Measurements from ENCODE around the gene MYLK3. TPM values are rescaled to one million over a fixed set of nuclear protein-coding genes. Genes with fewer than 3 reads are reported as not detected.

The MYLK3 gene
- total RNA-seq (under 1 TPM in 3 of 4 donors, not detected in 1; under 0.01 to 0.16 (median 0.14) TPM), polyA plus RNA-seq (under 1 TPM; under 0.01 to 0.07 (median under 0.01) TPM)

DNA sequence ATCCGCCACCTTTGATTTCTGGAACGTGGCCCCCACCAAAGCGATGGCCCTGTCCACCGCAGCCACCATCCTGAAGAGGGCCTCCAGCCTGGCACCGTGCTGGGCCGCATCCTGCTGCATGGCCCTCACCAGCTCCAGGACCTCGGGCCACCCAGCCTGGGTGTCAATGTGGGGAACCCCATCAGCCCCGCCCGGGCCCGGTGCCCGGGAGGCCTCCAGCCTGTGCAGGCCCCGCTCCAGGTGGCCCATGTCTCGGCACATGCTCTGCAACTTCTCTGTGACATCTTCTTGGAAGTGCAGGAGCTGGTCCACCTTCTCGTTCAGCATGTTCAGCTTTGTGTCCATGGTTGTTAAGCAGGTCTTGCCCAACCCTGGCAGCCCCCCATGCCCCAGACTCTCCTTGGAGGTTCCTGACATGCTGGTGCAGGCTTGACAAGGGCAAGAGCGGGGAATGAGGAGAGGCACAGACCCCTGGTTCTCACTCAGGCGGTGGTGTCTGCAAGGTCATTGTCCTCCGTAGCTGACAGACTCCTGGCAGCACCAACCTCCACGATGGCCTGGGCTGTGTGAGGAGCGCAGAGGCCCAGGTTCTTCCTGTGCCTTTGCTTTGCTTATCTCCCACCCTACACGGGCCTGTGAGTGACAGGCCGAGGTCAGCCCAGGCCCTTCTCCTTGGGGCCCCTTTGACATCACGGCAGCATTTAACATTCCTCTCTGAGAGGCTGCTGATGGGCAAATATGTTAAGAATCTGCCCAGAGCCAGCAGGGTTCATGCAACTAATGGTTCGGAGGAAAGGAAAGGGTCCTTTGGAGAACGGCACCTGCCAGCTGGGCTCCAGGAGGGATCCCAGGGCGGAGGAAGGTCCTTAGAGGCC is at the start of gene MYLK3:
Gene MYLK3, minus strand, starts transcription at position 568 of the 875 bp plus-strand sequence. Its CDS starts 151 bp downstream, at position 417.
- no peaks in the 10 kb centered on the region for H3K9me3 ChIP-seq

DNA sequence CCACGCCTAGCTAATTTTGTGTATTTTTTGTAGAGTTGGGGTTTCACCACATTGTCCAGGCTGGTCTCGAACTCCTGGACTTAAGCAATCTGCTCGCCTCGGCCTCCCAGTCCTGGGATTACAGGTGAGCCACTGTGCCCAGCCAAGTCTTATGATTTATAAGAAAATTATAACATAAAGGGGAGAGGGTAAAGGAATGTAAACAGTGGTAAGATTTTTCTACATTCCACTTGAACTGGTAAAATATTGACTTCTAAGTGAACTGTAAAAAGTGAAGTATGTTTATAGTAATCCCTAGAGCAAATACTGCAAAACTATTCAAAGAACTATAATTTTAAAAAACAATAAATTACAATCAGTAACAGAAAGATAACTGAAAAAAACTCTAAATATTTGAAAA is 49.4 kb upstream of the MYLK3 start:
- Histone ChIP-seq H3K4me1 (no peaks in the 10 kb centered on the region), H3K36me3 (peaks cover 0 to 2% (median 0%) of the 10 kb centered on the region in 4 donors), H3K27ac (no peak overlapping the region), H3K9me3 (peaks cover 0 to 4% (median 0%) of the 10 kb centered on the region in 4 donors), H3K27me3 (no peaks in the 10 kb centered on the region), H3K4me3 (no peak overlapping the region)
- no peak for DNase-seq
- TF ChIP-seq, protein P1, sequence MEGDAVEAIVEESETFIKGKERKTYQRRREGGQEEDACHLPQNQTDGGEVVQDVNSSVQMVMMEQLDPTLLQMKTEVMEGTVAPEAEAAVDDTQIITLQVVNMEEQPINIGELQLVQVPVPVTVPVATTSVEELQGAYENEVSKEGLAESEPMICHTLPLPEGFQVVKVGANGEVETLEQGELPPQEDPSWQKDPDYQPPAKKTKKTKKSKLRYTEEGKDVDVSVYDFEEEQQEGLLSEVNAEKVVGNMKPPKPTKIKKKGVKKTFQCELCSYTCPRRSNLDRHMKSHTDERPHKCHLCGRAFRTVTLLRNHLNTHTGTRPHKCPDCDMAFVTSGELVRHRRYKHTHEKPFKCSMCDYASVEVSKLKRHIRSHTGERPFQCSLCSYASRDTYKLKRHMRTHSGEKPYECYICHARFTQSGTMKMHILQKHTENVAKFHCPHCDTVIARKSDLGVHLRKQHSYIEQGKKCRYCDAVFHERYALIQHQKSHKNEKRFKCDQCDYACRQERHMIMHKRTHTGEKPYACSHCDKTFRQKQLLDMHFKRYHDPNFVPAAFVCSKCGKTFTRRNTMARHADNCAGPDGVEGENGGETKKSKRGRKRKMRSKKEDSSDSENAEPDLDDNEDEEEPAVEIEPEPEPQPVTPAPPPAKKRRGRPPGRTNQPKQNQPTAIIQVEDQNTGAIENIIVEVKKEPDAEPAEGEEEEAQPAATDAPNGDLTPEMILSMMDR (IDR thresholded peaks at IDR 0.05) = no peak
- TF ChIP-seq EP300 (IDR thresholded peaks at IDR 0.05) (no peak), POLR2AphosphoS5 (IDR thresholded peaks at IDR 0.05) (no peak), POLR2A (IDR thresholded peaks at IDR 0.05) (no peak)
- WGBS, 2 donors = 97 to 98% methylated on average over 4 of the region's 4 CpGs
- intact Hi-C loops (cut with DNase I) = no loop called here

More for the DNA sequence above, at the start of gene MYLK3:
- TF ChIP-seq POLR2AphosphoS5 (IDR thresholded peaks at IDR 0.05) = no peak
- no peak for TF ChIP-seq EP300 (IDR thresholded peaks at IDR 0.05)
- no peak for TF ChIP-seq POLR2A (IDR thresholded peaks at IDR 0.05)
- no peak within 1 kb of the TSS for H3K4me3 ChIP-seq
- peak; percentile 54 for DNase-seq
- intact Hi-C loops (cut with DNase I) = no loop called here
- no peaks in the 10 kb centered on the region for H3K27me3 ChIP-seq
- H3K27ac ChIP-seq = no peak within 1 kb of the TSS
- H3K4me1 ChIP-seq = peaks cover 0 to 5% (median 0%) of the 10 kb centered on the region in 4 donors
- WGBS, 2 donors = 83% methylated on average over 25 of the region's 25 CpGs
- H3K36me3 ChIP-seq = no peaks in the 10 kb centered on the region

DNA sequence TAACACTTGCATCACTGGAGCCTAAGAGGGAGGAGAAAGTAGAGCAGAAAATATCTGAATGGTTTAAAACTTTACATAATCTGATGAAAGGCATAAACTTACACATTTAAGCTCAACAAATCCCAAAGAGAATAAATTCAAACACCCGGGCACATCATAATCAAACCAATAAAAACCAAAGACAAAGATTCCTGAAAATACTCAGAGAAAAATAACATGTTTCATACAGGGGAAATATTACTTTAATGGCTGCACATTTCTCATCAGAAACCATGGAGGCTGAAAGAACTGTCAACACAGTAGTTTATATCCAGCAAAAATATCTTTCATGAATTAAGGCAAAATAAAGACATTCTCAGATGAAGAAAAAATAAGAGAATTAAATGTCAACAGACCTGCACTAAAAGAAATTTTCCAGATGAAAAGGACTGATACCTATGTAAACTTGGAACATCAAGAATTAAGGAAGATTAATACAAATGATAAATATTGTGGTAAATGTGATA is 48.7 kb upstream of the MYLK3 start:
- DNase-seq = no peak
- Histone ChIP-seq H3K9me3 (peaks cover 0 to 4% (median 0%) of the 10 kb centered on the region in 4 donors), H3K27ac (no peak overlapping the region), H3K36me3 (no peaks in the 10 kb centered on the region), H3K4me1 (no peaks in the 10 kb centered on the region), H3K27me3 (no peaks in the 10 kb centered on the region), H3K4me3 (no peak overlapping the region)
- TF ChIP-seq, protein P1 (IDR thresholded peaks at IDR 0.05) = no peak
- TF ChIP-seq POLR2A (IDR thresholded peaks at IDR 0.05) = no peak
- TF ChIP-seq EP300 (IDR thresholded peaks at IDR 0.05) = no peak
- no peak for TF ChIP-seq POLR2AphosphoS5 (IDR thresholded peaks at IDR 0.05)
- intact Hi-C loops (cut with DNase I) = no loop called here
- WGBS, 2 donors = 97% methylated on average over 1 of the region's 1 CpG

DNA sequence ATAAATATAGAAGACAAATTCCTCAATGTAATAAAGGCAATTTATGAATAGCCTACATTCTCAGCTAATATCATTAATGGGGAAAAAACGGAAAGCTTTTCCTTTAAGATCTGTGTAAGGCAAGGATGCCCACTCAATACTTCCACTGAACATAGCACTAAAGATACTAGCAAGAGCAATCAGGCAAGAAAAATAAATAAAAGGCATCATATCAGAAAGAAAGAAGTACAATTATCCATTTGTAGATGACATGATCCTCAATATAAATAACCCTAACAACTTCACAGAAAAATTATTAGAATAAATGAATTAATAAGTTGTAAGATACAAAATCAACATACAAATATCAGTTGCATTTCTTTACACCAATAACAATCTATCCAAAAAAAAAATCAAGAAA is 45.7 kb upstream of the MYLK3 start:
- TF ChIP-seq EP300 (IDR thresholded peaks at IDR 0.05) (no peak), POLR2A (IDR thresholded peaks at IDR 0.05) (no peak)
- TF ChIP-seq, protein P1 (IDR thresholded peaks at IDR 0.05) = no peak
- no peak for DNase-seq
- H3K27me3 ChIP-seq = no peaks in the 10 kb centered on the region
- peaks cover 0 to 4% (median 0%) of the 10 kb centered on the region in 4 donors for H3K9me3 ChIP-seq
- H3K27ac ChIP-seq = no peak overlapping the region
- intact Hi-C loops (cut with DNase I) = no loop called here
- H3K4me3 ChIP-seq = no peak overlapping the region
- 95 to 97% methylated on average over 1 of the region's 1 CpG for WGBS, 2 donors
- H3K4me1 ChIP-seq = peaks cover 0 to 6% (median 0%) of the 10 kb centered on the region in 4 donors
- no peaks in the 10 kb centered on the region for H3K36me3 ChIP-seq

DNA sequence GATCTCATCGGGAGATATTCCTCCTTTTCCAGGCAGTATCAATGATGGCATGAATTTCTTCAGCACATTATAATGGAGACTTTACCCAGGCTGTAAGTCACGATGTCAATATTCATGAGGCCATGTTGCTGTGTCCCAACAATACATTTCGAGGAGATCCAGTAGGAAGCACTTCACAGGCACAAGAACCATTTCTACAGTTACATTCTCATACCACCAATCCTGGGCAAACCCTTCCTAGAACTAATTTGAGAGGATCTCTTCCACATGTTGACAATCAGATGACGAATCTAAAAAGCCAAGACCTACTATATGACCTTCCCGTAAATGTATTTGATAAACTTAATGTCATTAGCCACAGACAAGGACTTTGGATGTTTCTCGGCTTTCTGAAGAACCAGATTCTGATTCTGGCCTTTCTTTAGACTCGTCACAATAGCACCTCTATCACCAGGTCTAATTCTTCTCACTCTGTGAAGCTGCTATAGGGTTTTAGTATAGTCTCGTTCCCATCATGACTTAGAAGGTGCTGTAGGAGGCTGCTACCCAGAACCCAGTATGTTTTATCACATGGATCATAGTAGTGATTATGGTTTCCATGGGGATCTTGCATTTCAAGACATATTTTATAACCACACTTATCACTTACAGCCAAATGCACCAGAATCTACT is 42.6 kb upstream of the MYLK3 start:
- WGBS, 2 donors = 73 to 89% methylated on average over 8 of the region's 8 CpGs
- H3K4me1 ChIP-seq = peaks cover 0 to 6% (median 0%) of the 10 kb centered on the region in 4 donors
- H3K27me3 ChIP-seq = no peaks in the 10 kb centered on the region
- DNase-seq = no peak
- intact Hi-C loops (cut with DNase I) = no loop called here
- no peaks in the 10 kb centered on the region for H3K36me3 ChIP-seq
- H3K27ac ChIP-seq = peak overlapping the region in 2 of 4 donors; percentile 32 to 46
- H3K4me3 ChIP-seq = peak overlapping the region in 2 of 4 donors; percentile 31 to 64
- H3K9me3 ChIP-seq = peaks cover 0 to 3% (median 0%) of the 10 kb centered on the region in 4 donors
- TF ChIP-seq POLR2AphosphoS5 (IDR thresholded peaks at IDR 0.05) = no peak

Data from sigmoid colon (tissue), 7 donors.